IMR-90 (cell line): Measurements from ENCODE around the gene KRABD2.

Experiments
- ATAC-seq: fragments of 200-7000 bp; cut with Tn5 transposase; 2 replicates; pipeline ENCODE4 v1.9.1; 2020; ENCODE audit warnings: low read depth, mild to moderate bottlenecking, moderate library complexity
- BruUV-seq: library from RNA; stranded (reverse); fragments of 400-500 nt; replicated peaks from 2 replicates; lab custom pipeline; 2021; lab: Mats Ljungman, UMichigan
- CTCF ChIA-PET: fragments of 300-600 bp; formaldehyde crosslinking; extraction: SDS; loops from one replicate; lab custom pipeline; 2021; ENCODE audit warnings: antibody characterized with exemption; lab: Yijun Ruan, JAX
- POLR2A ChIA-PET: fragments of 300-600 bp; sonication (Branson Sonifier 250); formaldehyde crosslinking; loops from one replicate; lab custom pipeline; 2022; ENCODE audit warnings: antibody characterized with exemption; ENCODE audit not compliant: unreplicated experiment; lab: Charles Lee
- DNase-seq: peaks from one replicate; pipeline ENCODE4 v3.0.0; 2013
- H2AFZ ChIP-seq: replicated peaks from 2 replicates; pipeline ENCODE3; 2013; ENCODE audit warnings: low read length, mild to moderate bottlenecking; ENCODE audit not compliant: poor library complexity
- H2AK5ac ChIP-seq: 2 replicates; pipeline ENCODE4 v1.6.1; 2013; ENCODE audit warnings: low read depth, low read length, inconsistent platforms
- H2AK9ac ChIP-seq: replicated peaks from 2 replicates; pipeline ENCODE3; 2013; ENCODE audit warnings: mild to moderate bottlenecking, low read depth, low read length, moderate library complexity; ENCODE audit not compliant: poor library complexity
- H2BK120ac ChIP-seq: 2 replicates; pipeline ENCODE4 v1.6.1; 2013; ENCODE audit warnings: low read depth, low read length, inconsistent platforms
- H2BK15ac ChIP-seq: 3 replicates; pipeline ENCODE4 v1.6.1; 2013; ENCODE audit warnings: low read depth, low read length, inconsistent platforms
- H2BK20ac ChIP-seq: 2 replicates; pipeline ENCODE4 v1.6.1; 2013; ENCODE audit warnings: low read depth, mild to moderate bottlenecking, inconsistent platforms, low read length, moderate library complexity
- H2BK5ac ChIP-seq: 2 replicates; pipeline ENCODE4 v1.6.1; 2013; ENCODE audit warnings: mild to moderate bottlenecking, low read depth, low read length, inconsistent platforms; ENCODE audit not compliant: poor library complexity, severe bottlenecking
- H3K14ac ChIP-seq: replicated peaks from 2 replicates; pipeline ENCODE4 v1.6.1; 2013; ENCODE audit warnings: low read depth, low read length, inconsistent platforms
- H3K18ac ChIP-seq: 2 replicates; pipeline ENCODE4 v1.6.1; 2013; ENCODE audit warnings: low read depth, low read length, control low read depth
- H3K23ac ChIP-seq: 2 replicates; pipeline ENCODE4 v1.6.1; 2013; ENCODE audit warnings: low read depth, low read length, inconsistent platforms
- H3K27ac ChIP-seq: 2 replicates; pipeline ENCODE4 v1.5.1; 2013; ENCODE audit warnings: mild to moderate bottlenecking, control low read depth, low read length; ENCODE audit not compliant: insufficient read depth
- H3K27me3 ChIP-seq: 2 replicates; pipeline ENCODE4 v1.6.1; 2013; ENCODE audit warnings: low read length; ENCODE audit not compliant: control insufficient read depth, insufficient read depth
- H3K36me3 ChIP-seq: 2 replicates; pipeline ENCODE4 v1.6.1; 2013; ENCODE audit warnings: low read length, mixed read lengths; ENCODE audit not compliant: control insufficient read depth, insufficient read depth
- H3K4ac ChIP-seq: 2 replicates; pipeline ENCODE4 v1.6.1; 2013; ENCODE audit warnings: low read depth, low read length, inconsistent platforms
- H3K4me1 ChIP-seq: 2 replicates; pipeline ENCODE4 v1.6.1; 2013; ENCODE audit warnings: low read length, mixed read lengths; ENCODE audit not compliant: control insufficient read depth, insufficient read depth
- H3K4me2 ChIP-seq: 2 replicates; pipeline ENCODE4 v1.6.1; 2013; ENCODE audit warnings: low read depth, mild to moderate bottlenecking, control low read depth, low read length, moderate library complexity
- H3K4me3 ChIP-seq: 2 replicates; pipeline ENCODE4 v1.5.1; 2013; ENCODE audit warnings: low read depth, mild to moderate bottlenecking, control low read depth, low read length, moderate library complexity; ENCODE audit not compliant: insufficient read depth
- H3K56ac ChIP-seq: 2 replicates; pipeline ENCODE4 v1.6.1; 2013; ENCODE audit warnings: low read length, inconsistent platforms; ENCODE audit not compliant: insufficient read depth; ENCODE audit errors: extremely low read depth
- H3K79me1 ChIP-seq, 2 experiments: 2 replicates each; pipeline ENCODE4 v1.6.1; 2013; ENCODE audit warnings: low read length in 2 of 2, inconsistent platforms in 1 of 2, low read depth in 1 of 2
- H3K9ac ChIP-seq: 2 replicates; pipeline ENCODE4 v1.6.1; 2013; ENCODE audit warnings: low read depth, low read length, control low read depth
- H3K9me1 ChIP-seq: 2 replicates; pipeline ENCODE4 v1.6.1; 2013; ENCODE audit warnings: low read length, inconsistent platforms; ENCODE audit not compliant: insufficient read depth
- H3K9me3 ChIP-seq: 2 replicates; pipeline ENCODE4 v1.6.1; 2013; ENCODE audit warnings: low read length; ENCODE audit not compliant: control insufficient read depth, insufficient read depth
- H4K20me1 ChIP-seq: 2 replicates; pipeline ENCODE4 v1.6.1; 2013; ENCODE audit warnings: low read length, inconsistent platforms; ENCODE audit not compliant: insufficient read depth
- H4K5ac ChIP-seq: 2 replicates; pipeline ENCODE4 v1.6.1; 2013; ENCODE audit warnings: mild to moderate bottlenecking, low read depth, low read length, control low read depth
- H4K8ac ChIP-seq, 2 experiments: 2 replicates each; pipeline ENCODE4 v1.6.1; 2013; ENCODE audit warnings: low read depth in 2 of 2, low read length in 2 of 2, control low read depth in 1 of 2, inconsistent platforms in 1 of 2
- H4K91ac ChIP-seq: 2 replicates; pipeline ENCODE4 v1.6.1; 2013; ENCODE audit warnings: low read depth, low read length, inconsistent platforms; ENCODE audit not compliant: insufficient read depth
- CHD1 ChIP-seq: IDR thresholded peaks from 2 replicates; pipeline ENCODE4 v1.6.1; 2012; ENCODE audit warnings: low read depth, low read length, improper control_type of control experiment
- FOS ChIP-seq: fragments of 150-350 bp; IDR thresholded peaks from 2 replicates; pipeline ENCODE4 v1.6.1; 2016; ENCODE audit warnings: low read depth, low read length
- MAFK ChIP-seq: IDR thresholded peaks from 2 replicates; pipeline ENCODE4 v1.6.1; 2012; ENCODE audit warnings: low read depth, low read length, improper control_type of control experiment
- MXI1 ChIP-seq: IDR thresholded peaks from 2 replicates; pipeline ENCODE4 v1.6.1; 2012; ENCODE audit warnings: low read depth, mild to moderate bottlenecking, low read length, moderate library complexity, borderline replicate concordance
- POLR2A ChIP-seq: IDR thresholded peaks from 2 replicates; pipeline ENCODE4 v1.6.1; 2012; ENCODE audit warnings: mild to moderate bottlenecking, low read depth, low read length
- RFX5 ChIP-seq: IDR thresholded peaks from 2 replicates; pipeline ENCODE4 v1.8.0; 2012; ENCODE audit warnings: low read depth, mild to moderate bottlenecking, low read length, moderate library complexity
- SMC3 ChIP-seq: fragments of 150-350 bp; IDR thresholded peaks from 2 replicates; pipeline ENCODE4 v1.6.1; 2016; ENCODE audit warnings: low read depth, mild to moderate bottlenecking, antibody characterized with exemption, low read length, moderate library complexity
- WGBS, 2 experiments: methylation state at CpG; one replicate each; pipeline versions ENCODE4 v1.1.5 to v1.1.7; 2013; ENCODE audit warnings: missing lambda C conversion rate in 2 of 2; ENCODE audit not compliant: insufficient read length in 1 of 2; ENCODE audit errors: extremely low coverage in 2 of 2; 5-methylcytosine and 5-hydroxymethylcytosine counted together
- dilution Hi-C: fragments of 300-500 bp; cut with HindIII; formaldehyde crosslinking; loops from one replicate; pipeline ENCODE4 v1.14.3; 2018; ENCODE audit warnings: low sequenced_read_pairs; ENCODE audit not compliant: unreplicated experiment
- in situ Hi-C: fragments of 300-500 bp; cut with MboI; formaldehyde crosslinking; loops from 3 replicates; pipeline ENCODE4 v1.14.3; 2019; ENCODE audit warnings: low sequenced_read_pairs, inconsistent platforms, mixed read lengths
- intact Hi-C: fragments of 100-400 bp; cut with micrococcal nuclease; formaldehyde crosslinking; loops from 2 replicates; pipeline ENCODE4 v1.10.0; 2022
- TF ChIP-seq, protein P1 (sequence below): conservative IDR thresholded peaks from 2 replicates; pipeline ENCODE4 v1.5.1; 2012; ENCODE audit warnings: mild to moderate bottlenecking, low read depth, low read length, improper control_type of control experiment
- TF ChIP-seq, protein P2 (sequence below): fragments of 150-350 bp; IDR thresholded peaks from 2 replicates; pipeline ENCODE4 v1.6.1; 2016; ENCODE audit warnings: low read depth, mild to moderate bottlenecking, low read length, moderate library complexity, borderline replicate concordance

The KRABD2 gene

DNA sequence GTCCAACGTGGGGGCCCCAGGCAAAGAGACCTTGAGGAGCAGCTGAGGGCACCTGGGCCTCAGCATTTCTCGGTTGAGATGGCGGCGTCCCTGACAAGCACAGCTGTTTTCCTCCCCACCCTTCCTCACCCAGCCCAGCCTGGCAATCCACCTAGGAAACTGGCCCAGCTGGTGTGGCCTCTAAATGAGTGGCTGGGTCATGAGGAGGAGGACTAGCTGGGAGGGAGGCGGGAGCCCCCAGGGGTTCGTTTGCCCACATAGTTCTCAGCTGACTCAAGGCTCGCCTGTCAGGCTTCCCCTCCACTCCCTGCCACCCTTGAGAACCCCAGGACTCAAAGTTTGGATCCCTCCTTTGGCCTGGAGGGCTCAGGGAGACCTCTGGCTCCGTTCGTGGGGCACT lies 15.2 kb upstream of the KRABD2 start:
- POLR2A ChIA-PET = no interaction called here

More for the DNA sequence above, 15.2 kb upstream of the KRABD2 start:
- Histone ChIP-seq H3K4me1 (peaks cover 6% of the 10 kb centered on the region), H3K27me3 (peaks cover 12% of the 10 kb centered on the region), H2BK5ac (no peak overlapping the region), H3K14ac (no peak overlapping the region), H2AK5ac (no peak overlapping the region), H3K4ac (no peak overlapping the region), H3K9me3 (no peaks in the 10 kb centered on the region), H2AK9ac (no peak overlapping the region), H3K18ac (no peak overlapping the region), H4K5ac (no peak overlapping the region), H4K91ac (no peak overlapping the region), H3K9me1 (no peaks in the 10 kb centered on the region), H3K56ac (no peak overlapping the region), H2BK15ac (0 out of 3 replicates have a peak overlapping the region, but pooled peaks have one; percentile 3), H3K4me3 (no peak overlapping the region), H2BK20ac (no peak overlapping the region), H3K4me2 (no peak overlapping the region), H3K79me1 (peaks cover 0 to 7% of the 10 kb centered on the region in 2 experiments; a peak in 1 of 4 replicates), H2AFZ (peak overlapping the region; percentile 13), H4K8ac (no peak overlapping the region), H3K36me3 (no peaks in the 10 kb centered on the region), H3K9ac (no peak overlapping the region), H4K20me1 (no peaks in the 10 kb centered on the region), H2BK120ac (no peak overlapping the region), H3K23ac (no peak overlapping the region), H3K27ac (no peak overlapping the region)
- CTCF ChIA-PET = interaction anchor here (0.6 kb wide), 1 partner anchor 18 kb away, joined by 3 read pairs; no protein-coding TSS in a partner anchor
- dilution Hi-C loops (no loop called here), intact Hi-C loops (no loop called here), in situ Hi-C loops (no loop called here)
- TF ChIP-seq FOS = no peak
- TF ChIP-seq MXI1 = no peak
- TF ChIP-seq CHD1 = no peak
- TF ChIP-seq, protein P1, sequence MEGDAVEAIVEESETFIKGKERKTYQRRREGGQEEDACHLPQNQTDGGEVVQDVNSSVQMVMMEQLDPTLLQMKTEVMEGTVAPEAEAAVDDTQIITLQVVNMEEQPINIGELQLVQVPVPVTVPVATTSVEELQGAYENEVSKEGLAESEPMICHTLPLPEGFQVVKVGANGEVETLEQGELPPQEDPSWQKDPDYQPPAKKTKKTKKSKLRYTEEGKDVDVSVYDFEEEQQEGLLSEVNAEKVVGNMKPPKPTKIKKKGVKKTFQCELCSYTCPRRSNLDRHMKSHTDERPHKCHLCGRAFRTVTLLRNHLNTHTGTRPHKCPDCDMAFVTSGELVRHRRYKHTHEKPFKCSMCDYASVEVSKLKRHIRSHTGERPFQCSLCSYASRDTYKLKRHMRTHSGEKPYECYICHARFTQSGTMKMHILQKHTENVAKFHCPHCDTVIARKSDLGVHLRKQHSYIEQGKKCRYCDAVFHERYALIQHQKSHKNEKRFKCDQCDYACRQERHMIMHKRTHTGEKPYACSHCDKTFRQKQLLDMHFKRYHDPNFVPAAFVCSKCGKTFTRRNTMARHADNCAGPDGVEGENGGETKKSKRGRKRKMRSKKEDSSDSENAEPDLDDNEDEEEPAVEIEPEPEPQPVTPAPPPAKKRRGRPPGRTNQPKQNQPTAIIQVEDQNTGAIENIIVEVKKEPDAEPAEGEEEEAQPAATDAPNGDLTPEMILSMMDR = no peak
- TF ChIP-seq MAFK = no peak
- TF ChIP-seq, protein P2, sequence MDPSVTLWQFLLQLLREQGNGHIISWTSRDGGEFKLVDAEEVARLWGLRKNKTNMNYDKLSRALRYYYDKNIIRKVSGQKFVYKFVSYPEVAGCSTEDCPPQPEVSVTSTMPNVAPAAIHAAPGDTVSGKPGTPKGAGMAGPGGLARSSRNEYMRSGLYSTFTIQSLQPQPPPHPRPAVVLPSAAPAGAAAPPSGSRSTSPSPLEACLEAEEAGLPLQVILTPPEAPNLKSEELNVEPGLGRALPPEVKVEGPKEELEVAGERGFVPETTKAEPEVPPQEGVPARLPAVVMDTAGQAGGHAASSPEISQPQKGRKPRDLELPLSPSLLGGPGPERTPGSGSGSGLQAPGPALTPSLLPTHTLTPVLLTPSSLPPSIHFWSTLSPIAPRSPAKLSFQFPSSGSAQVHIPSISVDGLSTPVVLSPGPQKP = no peak
- TF ChIP-seq SMC3 = no peak
- no peak for TF ChIP-seq RFX5
- TF ChIP-seq POLR2A = no peak
- BruUV-seq = no TSS peak
- ATAC-seq (peak; percentile 52), DNase-seq (peak; percentile 11)
- WGBS, 2 experiments = 18% methylated on average over 3 of the region's 9 CpGs; no CpG with 5 or more reads in 1 of the 2 experiments
